ENCODE results near the gene RPL38. TPM values are rescaled to one million over a fixed set of nuclear protein-coding genes. Genes with fewer than 3 reads are reported as not detected.
A peak's percentile ranks its signal among the peaks of the same experiment; 100 is the strongest.

RPL38 gene
- total RNA-seq, 1 donor from 2014 or later, result 571 TPM

- intact Hi-C loops (cut with DNase I), result no loop called here
- no peak overlapping the region for H3K27ac ChIP-seq
- no peak for DNase-seq (ENCODE audit: extremely low spot score in 2 of 2)
- no peaks in the 10 kb centered on the region for H3K36me3 ChIP-seq
- no peaks in the 10 kb centered on the region for H3K4me1 ChIP-seq
- no peaks in the 10 kb centered on the region for H3K27me3 ChIP-seq
- TF ChIP-seq POLR2AphosphoS5 (IDR thresholded peaks at IDR 0.05; ENCODE audit: insufficient read depth in 1 of 2, low read depth in 1 of 2) (no peak), POLR2A (IDR thresholded peaks at IDR 0.05) (no peak), CTCF (IDR thresholded peaks at IDR 0.05) (no peak)
- no peaks in the 10 kb centered on the region for H3K9me3 ChIP-seq
- no peak overlapping the region for H3K4me3 ChIP-seq
Measured at GRCh38 chr17:74237321-74237720, 33.8 kb downstream of the RPL38 start.

GRCh38 chr17:74239172-74239571 is 35.7 kb downstream of the RPL38 start:
- Histone ChIP-seq H3K9me3 (no peaks in the 10 kb centered on the region), H3K4me1 (no peaks in the 10 kb centered on the region), H3K27ac (no peak overlapping the region), H3K27me3 (no peaks in the 10 kb centered on the region), H3K4me3 (no peak overlapping the region), H3K36me3 (no peaks in the 10 kb centered on the region)
- no peak for DNase-seq (ENCODE audit: extremely low spot score in 2 of 2)
- intact Hi-C loops (cut with DNase I), result no loop called here
- no peak for TF ChIP-seq POLR2A (IDR thresholded peaks at IDR 0.05)
- TF ChIP-seq POLR2AphosphoS5 (IDR thresholded peaks at IDR 0.05; ENCODE audit: insufficient read depth in 1 of 2, low read depth in 1 of 2), result peak in 1 of 2 donors; percentile 12

- no peak for DNase-seq (ENCODE audit: extremely low spot score in 2 of 2)
- H3K4me3 ChIP-seq, result no peak overlapping the region
- H3K27me3 ChIP-seq, result no peaks in the 10 kb centered on the region
- TF ChIP-seq POLR2AphosphoS5 (IDR thresholded peaks at IDR 0.05; ENCODE audit: insufficient read depth in 1 of 2, low read depth in 1 of 2) (no peak), POLR2A (IDR thresholded peaks at IDR 0.05) (no peak), CTCF (IDR thresholded peaks at IDR 0.05) (no peak)
- no peak overlapping the region for H3K27ac ChIP-seq
- H3K36me3 ChIP-seq, result no peaks in the 10 kb centered on the region
- intact Hi-C loops (cut with DNase I), result loop anchor here (2.0 kb wide), 1 partner anchor 22 kb away; no protein-coding TSS in a partner anchor
- H3K9me3 ChIP-seq, result no peaks in the 10 kb centered on the region
- no peaks in the 10 kb centered on the region for H3K4me1 ChIP-seq
Measured at GRCh38 chr17:74240618-74241205, 37.2 kb downstream of the RPL38 start.

GRCh38 chr17:74241431-74241830 is 38.0 kb downstream of the RPL38 start:
- Histone ChIP-seq H3K27me3 (no peaks in the 10 kb centered on the region), H3K4me1 (no peaks in the 10 kb centered on the region), H3K27ac (no peak overlapping the region), H3K9me3 (no peaks in the 10 kb centered on the region), H3K4me3 (no peak overlapping the region), H3K36me3 (no peaks in the 10 kb centered on the region)
- TF ChIP-seq POLR2A (IDR thresholded peaks at IDR 0.05) (no peak), CTCF (IDR thresholded peaks at IDR 0.05) (no peak), POLR2AphosphoS5 (IDR thresholded peaks at IDR 0.05; ENCODE audit: insufficient read depth in 1 of 2, low read depth in 1 of 2) (no peak)
- intact Hi-C loops (cut with DNase I), result loop anchor here (2.0 kb wide), 1 partner anchor 23 kb away; no protein-coding TSS in a partner anchor
- DNase-seq (ENCODE audit: extremely low spot score in 2 of 2), result no peak

- H3K27ac ChIP-seq, result no peak overlapping the region
- TF ChIP-seq POLR2AphosphoS5 (IDR thresholded peaks at IDR 0.05; ENCODE audit: insufficient read depth in 1 of 2, low read depth in 1 of 2) (no peak), CTCF (IDR thresholded peaks at IDR 0.05) (no peak), POLR2A (IDR thresholded peaks at IDR 0.05) (no peak)
- no peaks in the 10 kb centered on the region for H3K9me3 ChIP-seq
- intact Hi-C loops (cut with DNase I), result loop anchor here (2.0 kb wide), 1 partner anchor 23 kb away; no protein-coding TSS in a partner anchor
- H3K27me3 ChIP-seq, result no peaks in the 10 kb centered on the region
- H3K4me3 ChIP-seq, result no peak overlapping the region
- no peaks in the 10 kb centered on the region for H3K4me1 ChIP-seq
- H3K36me3 ChIP-seq, result no peaks in the 10 kb centered on the region
- no peak for DNase-seq (ENCODE audit: extremely low spot score in 2 of 2)
Measured at GRCh38 chr17:74241847-74242246, 38.4 kb downstream of the RPL38 start.
